ENCODE measurements around the gene SNN.
A peak's percentile ranks its signal among the peaks of the same experiment; 100 is the strongest.

The SNN gene

GRCh38 chr16:11636172-11636721 lies 32.0 kb upstream of the SNN start:
- peaks cover 49% of the 10 kb centered on the region for H3K4me1 Mint-ChIP-seq
- TF ChIP-seq CTCF (IDR thresholded peaks at IDR 0.05; ENCODE audit: unreplicated experiment in 3 of 3), result no peak
- peak overlapping the region in 2 of 3 experiments; percentile 35 to 57 for H3K4me3 Mint-ChIP-seq
- peak overlapping the region in 1 of 3 experiments; percentile 2 for H3K27ac Mint-ChIP-seq
- no peaks in the 10 kb centered on the region for H3K36me3 Mint-ChIP-seq (ENCODE audit: low read depth)
- no peaks in the 10 kb centered on the region for H3K9me3 Mint-ChIP-seq
- peaks cover 4% of the 10 kb centered on the region for H3K27me3 Mint-ChIP-seq (ENCODE audit: low read depth)

DNA sequence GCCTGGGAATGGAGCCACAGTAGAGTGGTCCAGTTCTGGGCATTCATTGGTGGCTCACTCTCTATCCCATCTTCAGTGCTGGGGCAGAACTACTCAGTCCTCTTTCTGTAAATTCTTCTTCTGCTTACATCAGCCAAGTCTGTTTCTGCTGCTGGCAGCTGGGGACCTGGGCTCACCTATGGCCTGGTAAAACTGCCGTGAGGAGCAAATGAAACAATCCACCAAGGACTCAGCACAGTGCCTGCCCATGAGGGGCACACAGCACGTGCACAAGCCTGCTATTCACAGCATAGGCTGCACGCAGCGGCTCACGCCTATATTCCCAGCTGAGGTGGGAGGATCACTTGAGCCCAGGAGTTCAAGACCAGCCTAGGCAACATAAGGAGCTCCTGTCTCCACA lies 30.9 kb upstream of the SNN start:
- peaks cover 48% of the 10 kb centered on the region for H3K4me1 Mint-ChIP-seq
- H3K36me3 Mint-ChIP-seq (ENCODE audit: low read depth), result no peaks in the 10 kb centered on the region
- no peak for TF ChIP-seq CTCF (IDR thresholded peaks at IDR 0.05; ENCODE audit: unreplicated experiment in 3 of 3)
- H3K27me3 Mint-ChIP-seq (ENCODE audit: low read depth), result peaks cover 4% of the 10 kb centered on the region
- H3K9me3 Mint-ChIP-seq, result no peaks in the 10 kb centered on the region
- H3K27ac Mint-ChIP-seq, result peak overlapping the region in 1 of 3 experiments; percentile 44
- H3K4me3 Mint-ChIP-seq, result no peak overlapping the region

DNA sequence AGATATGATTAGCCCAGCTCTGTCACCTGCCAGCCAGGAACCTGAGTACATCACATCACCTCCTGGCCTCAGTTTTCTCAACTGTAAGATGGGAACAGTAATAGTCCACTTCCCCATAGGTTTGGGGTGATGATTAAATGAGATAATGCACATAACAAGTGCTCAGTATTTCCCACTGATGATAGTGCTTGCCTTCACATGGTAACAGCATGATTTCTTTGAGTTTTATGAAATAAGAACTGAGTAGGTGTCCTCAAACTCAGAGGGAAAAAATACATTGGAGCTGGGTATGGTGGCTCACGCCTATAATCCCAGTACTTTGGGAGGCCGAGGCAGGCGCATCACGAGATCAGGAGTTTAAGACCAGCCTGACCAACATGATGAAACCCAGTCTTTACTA lies 30.1 kb upstream of the SNN start:
- Mint-ChIP-seq H3K4me3 (no peak overlapping the region), H3K4me1 (peaks cover 40% of the 10 kb centered on the region), H3K27me3 (ENCODE audit: low read depth) (peaks cover 4% of the 10 kb centered on the region), H3K9me3 (no peaks in the 10 kb centered on the region), H3K36me3 (ENCODE audit: low read depth) (no peaks in the 10 kb centered on the region), H3K27ac (no peak overlapping the region)
- TF ChIP-seq CTCF (IDR thresholded peaks at IDR 0.05; ENCODE audit: unreplicated experiment in 3 of 3), result no peak

DNA sequence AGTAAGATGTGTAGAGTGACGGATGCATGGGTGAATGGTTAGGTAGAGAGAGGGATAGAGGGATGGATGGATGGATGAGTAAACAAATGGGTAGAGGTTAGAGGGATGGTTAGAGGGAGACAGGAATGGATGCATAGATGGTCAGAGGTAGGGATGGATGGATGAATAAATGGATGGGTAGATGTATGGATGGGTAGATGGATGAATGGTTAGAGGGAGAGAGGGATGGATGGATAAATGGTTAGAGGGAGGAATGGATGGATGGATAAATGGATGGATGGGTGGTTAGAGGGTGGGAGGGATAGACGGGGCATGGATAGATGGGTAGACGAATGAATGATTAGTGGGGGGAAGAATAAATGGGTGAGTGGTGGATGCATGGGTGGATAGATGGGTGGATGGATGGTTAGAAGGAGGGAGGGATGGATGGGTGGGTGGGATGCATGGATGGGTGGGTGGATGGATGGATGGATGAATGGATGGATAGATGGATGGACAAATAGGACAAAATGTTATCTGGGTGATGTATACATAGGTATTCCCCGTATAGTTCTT lies 29.2 kb upstream of the SNN start:
- peaks cover 4% of the 10 kb centered on the region for H3K27me3 Mint-ChIP-seq (ENCODE audit: low read depth)
- H3K36me3 Mint-ChIP-seq (ENCODE audit: low read depth), result no peaks in the 10 kb centered on the region
- no peak for TF ChIP-seq CTCF (IDR thresholded peaks at IDR 0.05; ENCODE audit: unreplicated experiment in 3 of 3)
- H3K4me1 Mint-ChIP-seq, result peaks cover 30% of the 10 kb centered on the region
- H3K9me3 Mint-ChIP-seq, result no peaks in the 10 kb centered on the region
- no peak overlapping the region for H3K27ac Mint-ChIP-seq
- no peak overlapping the region for H3K4me3 Mint-ChIP-seq

GRCh38 chr16:11639925-11640899 lies 28.0 kb upstream of the SNN start:
- H3K9me3 Mint-ChIP-seq, result no peaks in the 10 kb centered on the region
- no peaks in the 10 kb centered on the region for H3K36me3 Mint-ChIP-seq (ENCODE audit: low read depth)
- H3K4me1 Mint-ChIP-seq, result peaks cover 21% of the 10 kb centered on the region
- H3K27me3 Mint-ChIP-seq (ENCODE audit: low read depth), result peaks cover 4% of the 10 kb centered on the region
- no peak for TF ChIP-seq CTCF (IDR thresholded peaks at IDR 0.05; ENCODE audit: unreplicated experiment in 3 of 3)
- H3K4me3 Mint-ChIP-seq, result no peak overlapping the region
- peak overlapping the region; percentile 24 to 87 (median 67) for H3K27ac Mint-ChIP-seq

Measured in nephron (organoid).